IMR-90 (cell line): ENCODE measurements around the gene ADAMTSL5. TPM values are rescaled to one million over a fixed set of nuclear protein-coding genes. Genes with fewer than 3 reads are reported as not detected.

Source experiments
- ATAC-seq: fragments of 200-7000 bp; cut with Tn5 transposase; 2 replicates; pipeline ENCODE4 v1.9.1; 2020; ENCODE audit warnings: low read depth, mild to moderate bottlenecking, moderate library complexity
- BruUV-seq: library from RNA; stranded (reverse); fragments of 400-500 nt; replicated peaks from 2 replicates; lab custom pipeline; 2021; lab: Mats Ljungman, UMichigan
- CTCF ChIA-PET: fragments of 300-600 bp; formaldehyde crosslinking; extraction: SDS; loops from one replicate; lab custom pipeline; 2021; ENCODE audit warnings: antibody characterized with exemption; lab: Yijun Ruan, JAX
- POLR2A ChIA-PET: fragments of 300-600 bp; sonication (Branson Sonifier 250); formaldehyde crosslinking; loops from one replicate; lab custom pipeline; 2022; ENCODE audit warnings: antibody characterized with exemption; ENCODE audit not compliant: unreplicated experiment; lab: Charles Lee
- DNase-seq: peaks from one replicate; pipeline ENCODE4 v3.0.0; 2013
- H2AFZ ChIP-seq: replicated peaks from 2 replicates; pipeline ENCODE3; 2013; ENCODE audit warnings: low read length, mild to moderate bottlenecking; ENCODE audit not compliant: poor library complexity
- H2AK5ac ChIP-seq: 2 replicates; pipeline ENCODE4 v1.6.1; 2013; ENCODE audit warnings: low read depth, low read length, inconsistent platforms
- H2AK9ac ChIP-seq: replicated peaks from 2 replicates; pipeline ENCODE3; 2013; ENCODE audit warnings: mild to moderate bottlenecking, low read depth, low read length, moderate library complexity; ENCODE audit not compliant: poor library complexity
- H2BK120ac ChIP-seq: 2 replicates; pipeline ENCODE4 v1.6.1; 2013; ENCODE audit warnings: low read depth, low read length, inconsistent platforms
- H2BK15ac ChIP-seq: 3 replicates; pipeline ENCODE4 v1.6.1; 2013; ENCODE audit warnings: low read depth, low read length, inconsistent platforms
- H2BK20ac ChIP-seq: 2 replicates; pipeline ENCODE4 v1.6.1; 2013; ENCODE audit warnings: low read depth, mild to moderate bottlenecking, inconsistent platforms, low read length, moderate library complexity
- H2BK5ac ChIP-seq: 2 replicates; pipeline ENCODE4 v1.6.1; 2013; ENCODE audit warnings: mild to moderate bottlenecking, low read depth, low read length, inconsistent platforms; ENCODE audit not compliant: poor library complexity, severe bottlenecking
- H3K14ac ChIP-seq: replicated peaks from 2 replicates; pipeline ENCODE4 v1.6.1; 2013; ENCODE audit warnings: low read depth, low read length, inconsistent platforms
- H3K18ac ChIP-seq: 2 replicates; pipeline ENCODE4 v1.6.1; 2013; ENCODE audit warnings: low read depth, low read length, control low read depth
- H3K23ac ChIP-seq: 2 replicates; pipeline ENCODE4 v1.6.1; 2013; ENCODE audit warnings: low read depth, low read length, inconsistent platforms
- H3K27ac ChIP-seq: 2 replicates; pipeline ENCODE4 v1.5.1; 2013; ENCODE audit warnings: mild to moderate bottlenecking, control low read depth, low read length; ENCODE audit not compliant: insufficient read depth
- H3K27me3 ChIP-seq: 2 replicates; pipeline ENCODE4 v1.6.1; 2013; ENCODE audit warnings: low read length; ENCODE audit not compliant: control insufficient read depth, insufficient read depth
- H3K36me3 ChIP-seq: 2 replicates; pipeline ENCODE4 v1.6.1; 2013; ENCODE audit warnings: low read length, mixed read lengths; ENCODE audit not compliant: control insufficient read depth, insufficient read depth
- H3K4ac ChIP-seq: 2 replicates; pipeline ENCODE4 v1.6.1; 2013; ENCODE audit warnings: low read depth, low read length, inconsistent platforms
- H3K4me1 ChIP-seq: 2 replicates; pipeline ENCODE4 v1.6.1; 2013; ENCODE audit warnings: low read length, mixed read lengths; ENCODE audit not compliant: control insufficient read depth, insufficient read depth
- H3K4me2 ChIP-seq: 2 replicates; pipeline ENCODE4 v1.6.1; 2013; ENCODE audit warnings: low read depth, mild to moderate bottlenecking, control low read depth, low read length, moderate library complexity
- H3K4me3 ChIP-seq: 2 replicates; pipeline ENCODE4 v1.5.1; 2013; ENCODE audit warnings: low read depth, mild to moderate bottlenecking, control low read depth, low read length, moderate library complexity; ENCODE audit not compliant: insufficient read depth
- H3K56ac ChIP-seq: 2 replicates; pipeline ENCODE4 v1.6.1; 2013; ENCODE audit warnings: low read length, inconsistent platforms; ENCODE audit not compliant: insufficient read depth; ENCODE audit errors: extremely low read depth
- H3K79me1 ChIP-seq, 2 experiments: 2 replicates each; pipeline ENCODE4 v1.6.1; 2013; ENCODE audit warnings: low read length in 2 of 2, inconsistent platforms in 1 of 2, low read depth in 1 of 2
- H3K9ac ChIP-seq: 2 replicates; pipeline ENCODE4 v1.6.1; 2013; ENCODE audit warnings: low read depth, low read length, control low read depth
- H3K9me1 ChIP-seq: 2 replicates; pipeline ENCODE4 v1.6.1; 2013; ENCODE audit warnings: low read length, inconsistent platforms; ENCODE audit not compliant: insufficient read depth
- H3K9me3 ChIP-seq: 2 replicates; pipeline ENCODE4 v1.6.1; 2013; ENCODE audit warnings: low read length; ENCODE audit not compliant: control insufficient read depth, insufficient read depth
- H4K20me1 ChIP-seq: 2 replicates; pipeline ENCODE4 v1.6.1; 2013; ENCODE audit warnings: low read length, inconsistent platforms; ENCODE audit not compliant: insufficient read depth
- H4K5ac ChIP-seq: 2 replicates; pipeline ENCODE4 v1.6.1; 2013; ENCODE audit warnings: mild to moderate bottlenecking, low read depth, low read length, control low read depth
- H4K8ac ChIP-seq, 2 experiments: 2 replicates each; pipeline ENCODE4 v1.6.1; 2013; ENCODE audit warnings: low read depth in 2 of 2, low read length in 2 of 2, control low read depth in 1 of 2, inconsistent platforms in 1 of 2
- H4K91ac ChIP-seq: 2 replicates; pipeline ENCODE4 v1.6.1; 2013; ENCODE audit warnings: low read depth, low read length, inconsistent platforms; ENCODE audit not compliant: insufficient read depth
- BHLHE40 ChIP-seq: fragments of 150-350 bp; IDR thresholded peaks from 2 replicates; pipeline ENCODE4 v1.6.1; 2016; ENCODE audit warnings: mild to moderate bottlenecking, low read depth, low read length
- CEBPB ChIP-seq: IDR thresholded peaks from 2 replicates; pipeline ENCODE4 v1.6.1; 2012; ENCODE audit warnings: low read depth, low read length, improper control_type of control experiment
- ELK1 ChIP-seq: fragments of 150-350 bp; IDR thresholded peaks from 2 replicates; pipeline ENCODE4 v1.6.1; 2016; ENCODE audit warnings: low read depth, mild to moderate bottlenecking, low read length, moderate library complexity, borderline replicate concordance
- FOS ChIP-seq: fragments of 150-350 bp; IDR thresholded peaks from 2 replicates; pipeline ENCODE4 v1.6.1; 2016; ENCODE audit warnings: low read depth, low read length
- MAZ ChIP-seq: IDR thresholded peaks from 2 replicates; pipeline ENCODE4 v1.6.1; 2012; ENCODE audit warnings: low read depth, mild to moderate bottlenecking, low read length, improper control_type of control experiment, moderate library complexity, borderline replicate concordance
- NFE2L2 ChIP-seq: fragments of 150-350 bp; IDR thresholded peaks from 2 replicates; pipeline ENCODE4 v1.6.1; 2016; ENCODE audit warnings: low read depth, mild to moderate bottlenecking, low read length
- RAD21 ChIP-seq: IDR thresholded peaks from 2 replicates; pipeline ENCODE4 v1.6.1; 2012; ENCODE audit warnings: low read length, improper control_type of control experiment
- RCOR1 ChIP-seq: IDR thresholded peaks from 2 replicates; pipeline ENCODE4 v1.6.1; 2012; ENCODE audit warnings: mild to moderate bottlenecking, low read length, improper control_type of control experiment; ENCODE audit not compliant: insufficient replicate concordance
- RFX5 ChIP-seq: IDR thresholded peaks from 2 replicates; pipeline ENCODE4 v1.8.0; 2012; ENCODE audit warnings: low read depth, mild to moderate bottlenecking, low read length, moderate library complexity
- SMC3 ChIP-seq: fragments of 150-350 bp; IDR thresholded peaks from 2 replicates; pipeline ENCODE4 v1.6.1; 2016; ENCODE audit warnings: low read depth, mild to moderate bottlenecking, antibody characterized with exemption, low read length, moderate library complexity
- WGBS, 2 experiments: methylation state at CpG; one replicate each; pipeline versions ENCODE4 v1.1.5 to v1.1.7; 2013; ENCODE audit warnings: missing lambda C conversion rate in 2 of 2; ENCODE audit not compliant: insufficient read length in 1 of 2; ENCODE audit errors: extremely low coverage in 2 of 2; 5-methylcytosine and 5-hydroxymethylcytosine counted together
- dilution Hi-C: fragments of 300-500 bp; cut with HindIII; formaldehyde crosslinking; loops from one replicate; pipeline ENCODE4 v1.14.3; 2018; ENCODE audit warnings: low sequenced_read_pairs; ENCODE audit not compliant: unreplicated experiment
- in situ Hi-C: fragments of 300-500 bp; cut with MboI; formaldehyde crosslinking; loops from 3 replicates; pipeline ENCODE4 v1.14.3; 2019; ENCODE audit warnings: low sequenced_read_pairs, inconsistent platforms, mixed read lengths
- intact Hi-C: fragments of 100-400 bp; cut with micrococcal nuclease; formaldehyde crosslinking; loops from 2 replicates; pipeline ENCODE4 v1.10.0; 2022
- polyA plus RNA-seq, 3 experiments: library from polyadenylated mRNA; depleted of rRNA; stranded (reverse); fragments of >200 nt; gene quantifications; 2 replicates each; pipeline ENCODE4 v1.2.3, GENCODE V29; 2012; ENCODE audit warnings: low replicate concordance in 1 of 3
- total RNA-seq: library from RNA; depleted of rRNA; stranded (reverse); fragments of >200 nt; gene quantifications from 2 replicates; pipeline ENCODE4 v1.2.3, GENCODE V29; 2012
- TF ChIP-seq, protein P1 (sequence below): fragments of 150-350 bp; IDR thresholded peaks from 2 replicates; pipeline ENCODE4 v1.6.1; 2017; ENCODE audit warnings: mild to moderate bottlenecking, antibody characterized with exemption, low read length, low read depth

The ADAMTSL5 gene
- total and polyA plus RNA-seq, 2 of the 4 experiments (the other 2 are of a cell fraction): 0.90 to 10.8 TPM

- no peak for DNase-seq
- in situ Hi-C loops (loop anchor here (25.0 kb wide), 1 partner anchor 255 kb away; no protein-coding TSS in a partner anchor), intact Hi-C loops (no loop called here), dilution Hi-C loops (no loop called here)
- Histone ChIP-seq H3K4me1 (no peaks in the 10 kb centered on the region), H3K56ac (no peak overlapping the region), H2AFZ (no peak overlapping the region), H3K18ac (no peak overlapping the region), H2AK9ac (no peak overlapping the region), H3K23ac (no peak overlapping the region), H3K79me1 (no peaks in the 10 kb centered on the region), H3K27ac (no peak overlapping the region), H3K9me3 (no peaks in the 10 kb centered on the region), H4K20me1 (no peaks in the 10 kb centered on the region; the same call in 1 of the 2 replicates), H2AK5ac (no peak overlapping the region), H4K91ac (no peak overlapping the region), H2BK15ac (no peak overlapping the region), H3K4ac (no peak overlapping the region), H3K9ac (no peak overlapping the region), H4K8ac (no peak overlapping the region), H3K4me3 (no peak overlapping the region), H2BK20ac (no peak overlapping the region), H3K27me3 (peaks cover 3% of the 10 kb centered on the region), H2BK120ac (no peak overlapping the region), H3K36me3 (no peaks in the 10 kb centered on the region), H3K4me2 (no peak overlapping the region), H2BK5ac (no peak overlapping the region), H3K14ac (no peak overlapping the region), H4K5ac (no peak overlapping the region), H3K9me1 (no peaks in the 10 kb centered on the region)
- ATAC-seq: no peak
- TF ChIP-seq BHLHE40: no peak
- TF ChIP-seq MAZ: no peak
- no peak for TF ChIP-seq RFX5
- no peak for TF ChIP-seq FOS
- TF ChIP-seq SMC3: no peak
- no peak for TF ChIP-seq NFE2L2
- no peak for TF ChIP-seq RAD21
- TF ChIP-seq ELK1: no peak
- no peak for TF ChIP-seq CEBPB
- no peak for TF ChIP-seq RCOR1
- TF ChIP-seq, protein P1, sequence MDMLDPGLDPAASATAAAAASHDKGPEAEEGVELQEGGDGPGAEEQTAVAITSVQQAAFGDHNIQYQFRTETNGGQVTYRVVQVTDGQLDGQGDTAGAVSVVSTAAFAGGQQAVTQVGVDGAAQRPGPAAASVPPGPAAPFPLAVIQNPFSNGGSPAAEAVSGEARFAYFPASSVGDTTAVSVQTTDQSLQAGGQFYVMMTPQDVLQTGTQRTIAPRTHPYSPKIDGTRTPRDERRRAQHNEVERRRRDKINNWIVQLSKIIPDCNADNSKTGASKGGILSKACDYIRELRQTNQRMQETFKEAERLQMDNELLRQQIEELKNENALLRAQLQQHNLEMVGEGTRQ: no peak
- POLR2A ChIA-PET: no interaction called here
- 90% methylated on average over 2 of the region's 9 CpGs; no CpG with 5 or more reads in 1 of the 2 experiments for WGBS, 2 experiments
- no TSS peak for BruUV-seq
- CTCF ChIA-PET: interaction anchor here (1.1 kb wide), 1 partner anchor 14 kb away, joined by 4 read pairs; no protein-coding TSS in a partner anchor
Measured at GRCh38 chr19:1532003-1532402, 19.2 kb upstream of the ADAMTSL5 start.
